GM12873 (cell line): ENCODE results near the gene GNLY.

Experiments used
- CTCF ChIP-seq: IDR thresholded peaks from 2 replicates; pipeline ENCODE4 v1.5.1; 2012; ENCODE audit warnings: low read depth, mild to moderate bottlenecking, moderate library complexity, low read length, control low read depth; ENCODE audit not compliant: insufficient read depth; ENCODE audit errors: missing control alignments

The GNLY gene

GRCh38 chr2:85721641-85722040 lies 27.5 kb downstream of the GNLY start:
- no peak for TF ChIP-seq CTCF

- no peak for TF ChIP-seq CTCF
These were observed 28.4 kb downstream of the GNLY start for GRCh38 chr2:85722519-85722918.

GRCh38 chr2:85723707-85724360 lies 29.7 kb downstream of the GNLY start:
- TF ChIP-seq CTCF = no peak

GRCh38 chr2:85724731-85725181 lies 30.6 kb downstream of the GNLY start:
- TF ChIP-seq CTCF = no peak

DNA sequence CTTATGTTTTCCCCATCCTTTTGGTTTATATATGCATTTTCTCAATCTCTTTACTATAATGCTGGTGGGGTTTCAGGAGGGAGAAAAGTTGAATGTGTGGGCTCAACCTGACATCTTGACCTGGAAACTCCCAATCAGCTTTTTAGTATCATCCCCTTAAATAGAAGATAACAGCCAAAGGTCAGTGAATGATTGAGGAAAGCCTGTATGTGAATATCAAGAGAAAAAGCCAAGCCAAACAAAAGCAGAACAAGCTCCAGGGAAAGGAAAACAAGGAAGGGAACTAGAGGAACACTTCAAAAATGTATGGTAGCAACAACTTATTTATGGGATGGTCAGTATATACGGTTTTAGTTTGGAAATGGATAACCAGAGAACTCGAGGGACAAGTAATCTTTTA lies 31.3 kb downstream of the GNLY start:
- TF ChIP-seq CTCF = no peak

- TF ChIP-seq CTCF = no peak
These were observed 33.6 kb downstream of the GNLY start for GRCh38 chr2:85727798-85728197.

DNA sequence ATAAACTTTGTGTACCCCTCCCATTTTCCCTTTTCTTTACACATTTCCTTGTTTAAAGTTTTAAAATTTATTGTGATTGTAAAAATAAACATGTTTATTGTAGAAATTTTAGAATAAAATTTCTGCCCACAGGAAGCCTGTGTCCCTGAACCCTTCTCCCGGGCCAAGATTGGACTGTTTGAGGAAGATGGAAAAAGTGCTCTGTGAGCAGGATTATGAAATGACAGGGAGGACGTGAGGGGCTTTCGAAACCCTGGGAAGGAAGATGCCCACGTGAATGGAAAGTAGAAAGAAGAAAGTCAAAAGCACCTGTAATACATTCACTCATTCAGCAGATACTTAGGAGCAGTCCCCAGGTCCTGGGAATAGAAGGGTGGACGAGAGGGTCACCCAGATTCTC lies 34.2 kb downstream of the GNLY start:
- TF ChIP-seq CTCF = no peak
